Stimulated activated CD4-positive, alpha-beta T cell treated with anti-CD3 and anti-CD28 coated beads, Interleukin-15, amount 100 ng/mL, for 24 hours (primary cell): ENCODE measurements around the gene SPRR2E.
"Not testable (repeated sequence)": the region's sequence is repeated elsewhere in the genome, so short reads cannot be mapped to it uniquely, and the experiment has no call there.

Experiments
- DNase-seq: peaks from one replicate; pipeline ENCODE4 v3.0.0-alpha.2; 2020

SPRR2E gene

GRCh38 chr1:153094426-153094825, at the start of gene SPRR2E:
TSS of gene SPRR2E (minus strand) at chr1:153094526. CDS start at chr1:153093751, 775 bp downstream.
- no peak for DNase-seq

- DNase-seq = no peak
Measured at GRCh38 chr1:153141377-153141776, 47.1 kb upstream of the SPRR2E start.

GRCh38 chr1:153140484-153140883, 46.2 kb upstream of the SPRR2E start:
- no peak for DNase-seq

- no peak for DNase-seq
Measured at GRCh38 chr1:153133743-153134142, 39.4 kb upstream of the SPRR2E start.

GRCh38 chr1:153133267-153133666, 38.9 kb upstream of the SPRR2E start:
- no peak for DNase-seq

DNA sequence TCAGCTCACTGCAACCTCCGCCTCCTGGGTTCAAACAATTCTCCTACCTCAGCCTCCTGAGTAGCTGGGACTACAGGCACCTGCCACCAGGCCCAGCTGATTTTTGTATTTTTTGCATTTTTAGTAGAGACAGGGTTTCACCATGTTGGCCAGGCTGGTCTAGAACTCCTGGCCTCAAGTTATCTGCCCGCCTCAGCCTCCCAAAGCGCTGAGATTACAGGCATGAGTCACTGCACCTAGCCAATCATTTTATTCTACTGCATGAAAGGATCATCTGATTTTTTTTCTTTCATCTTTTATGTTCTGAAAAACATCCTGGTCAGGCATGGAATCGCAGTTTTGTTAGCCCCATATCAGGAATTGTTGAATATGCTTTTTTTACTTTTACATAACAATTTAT, 34.4 kb upstream of the SPRR2E start:
- not testable (repeated sequence) for DNase-seq

DNA sequence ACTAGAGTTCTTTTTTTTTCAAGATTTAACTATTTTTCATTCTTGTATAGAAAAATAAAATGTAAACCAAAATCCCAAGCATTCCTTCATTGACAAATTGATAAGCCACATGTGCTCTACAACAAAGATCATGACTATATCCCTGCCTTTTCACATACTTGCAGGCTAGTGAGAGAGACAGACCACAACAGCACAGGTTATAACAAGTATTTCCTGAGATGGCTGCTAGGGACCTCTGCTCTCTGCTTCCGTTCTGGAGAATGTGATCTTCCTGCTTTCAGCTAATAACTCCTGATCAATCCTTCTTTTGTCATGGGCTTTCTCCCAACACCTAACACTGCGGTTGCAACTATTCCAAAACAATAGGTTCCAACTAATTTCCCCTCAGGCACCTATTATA, 33.0 kb upstream of the SPRR2E start:
- DNase-seq = no peak

DNA sequence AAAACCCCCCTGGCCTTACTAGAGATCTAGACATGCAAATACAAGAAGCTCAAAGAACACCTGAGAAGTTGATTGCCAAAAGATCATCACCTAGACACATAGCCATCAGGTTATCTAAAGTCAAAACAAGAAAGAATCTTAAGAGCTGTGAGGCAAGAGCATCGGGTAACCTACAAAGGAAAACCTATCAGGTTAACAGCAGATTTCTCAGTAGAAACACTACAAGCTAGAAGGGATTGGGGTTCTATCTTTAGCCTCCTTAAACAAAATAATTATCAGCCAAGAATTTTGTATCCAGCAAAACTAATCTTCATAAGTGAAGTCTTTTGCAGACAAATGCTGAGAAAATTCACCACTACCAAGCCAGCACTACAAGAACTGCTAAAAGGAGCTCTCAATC, 31.2 kb upstream of the SPRR2E start:
- no peak for DNase-seq

DNA sequence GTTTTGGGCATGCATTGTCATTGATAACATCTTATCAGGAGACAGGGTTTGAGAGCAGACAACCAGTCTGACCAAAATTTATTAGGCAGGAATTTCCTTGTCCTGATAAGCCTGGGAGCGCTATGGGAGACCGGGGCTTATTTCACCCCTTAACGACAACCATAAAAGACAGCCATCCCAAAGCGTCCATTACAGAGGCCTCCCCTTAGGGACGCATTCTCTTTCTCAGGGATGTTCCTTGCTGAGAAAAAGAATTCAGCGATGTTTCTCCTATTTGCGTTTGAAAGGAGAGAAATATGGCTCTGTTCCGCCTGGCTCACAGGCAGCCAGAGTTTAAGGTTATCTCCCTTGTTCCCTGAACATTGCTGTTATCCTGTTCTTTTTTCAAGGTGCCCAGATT, 29.5 kb upstream of the SPRR2E start:
- DNase-seq = not testable (repeated sequence)

DNA sequence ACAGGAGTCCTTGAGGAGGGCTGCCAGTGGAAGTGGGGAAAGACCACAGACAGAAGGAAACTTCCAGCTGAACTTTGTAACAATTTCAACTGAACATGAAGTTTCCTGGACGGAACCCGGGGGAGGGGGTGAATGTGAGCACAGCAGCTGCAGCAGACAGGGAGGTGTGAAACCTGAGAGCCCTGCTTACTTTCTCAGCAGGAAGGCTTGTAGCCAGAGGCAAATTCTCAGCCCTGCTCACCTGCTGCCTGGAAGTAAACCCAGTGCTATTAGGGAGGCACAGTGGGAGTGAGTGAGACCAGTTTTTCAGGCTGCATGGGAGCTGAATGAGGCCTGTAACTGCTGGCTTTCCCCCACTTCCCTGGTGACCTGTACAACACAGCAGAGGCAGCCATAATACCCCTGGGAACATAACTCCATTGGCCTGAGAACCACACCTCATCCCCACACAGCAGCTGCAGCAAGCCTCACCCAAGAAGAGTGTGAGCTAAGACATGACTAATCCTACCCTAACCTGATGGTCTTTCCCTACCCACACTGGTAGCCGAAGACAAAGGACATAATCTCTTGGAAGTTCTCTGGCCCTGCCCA, 28.6 kb upstream of the SPRR2E start:
- DNase-seq = no peak

GRCh38 chr1:153120945-153121344, 26.6 kb upstream of the SPRR2E start:
- DNase-seq = no peak

GRCh38 chr1:153119491-153119971, 25.2 kb upstream of the SPRR2E start:
- DNase-seq = no peak

GRCh38 chr1:153115264-153115663, 20.9 kb upstream of the SPRR2E start:
- DNase-seq = not testable (repeated sequence)

GRCh38 chr1:153113416-153113815, 19.1 kb upstream of the SPRR2E start, which contains the start of gene SPRR2F:
TSS of gene SPRR2F (minus strand) at chr1:153113516. CDS start at chr1:153112733, 783 bp downstream.
- DNase-seq = no peak

- not testable (repeated sequence) for DNase-seq
Measured at GRCh38 chr1:153112454-153112853, 18.1 kb upstream of the SPRR2E start.

DNA sequence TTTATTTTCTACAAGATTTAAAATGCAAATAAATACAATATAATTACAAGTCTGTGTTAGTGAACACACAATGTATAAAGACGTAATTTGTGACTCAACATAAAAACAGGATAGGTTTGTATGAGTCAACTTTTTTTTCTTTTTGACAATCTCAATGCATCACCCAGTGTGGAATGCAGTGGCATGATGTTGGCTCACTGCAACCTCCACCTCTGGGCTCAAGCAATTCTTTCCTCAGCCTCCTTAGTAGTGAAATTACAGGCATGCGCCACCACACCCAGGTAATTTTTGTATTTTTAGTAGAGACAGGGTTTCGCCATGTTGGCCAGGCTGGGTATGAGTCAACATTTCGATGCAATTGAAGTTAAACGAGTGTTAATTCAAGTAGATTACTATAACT, 5.9 kb upstream of the SPRR2E start:
- DNase-seq = no peak

GRCh38 chr1:153099461-153100045, 5.2 kb upstream of the SPRR2E start:
- no peak for DNase-seq

- DNase-seq = no peak
Measured at GRCh38 chr1:153095764-153096163, 1.4 kb upstream of the SPRR2E start.

- no peak for DNase-seq
Measured at GRCh38 chr1:153087652-153088051, 6.7 kb downstream of the SPRR2E start.

DNA sequence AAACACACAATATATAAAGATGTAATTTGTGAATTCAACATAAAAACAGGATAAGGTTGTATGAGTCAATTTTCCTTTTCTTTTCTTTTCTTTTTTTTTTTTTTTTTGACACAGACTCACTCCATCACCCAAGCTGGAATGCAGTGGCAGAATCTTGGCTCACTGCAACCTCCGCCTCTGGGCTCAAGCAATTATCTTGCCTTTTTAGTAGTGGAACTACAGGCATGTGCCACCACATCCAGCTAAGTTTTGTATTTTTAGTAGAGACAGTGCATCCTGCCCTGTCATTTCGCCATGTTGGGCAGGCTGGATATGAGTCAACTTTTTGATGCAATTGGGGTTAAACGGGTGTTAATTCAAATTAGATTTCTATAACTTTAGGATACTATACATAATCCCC, 12.6 kb downstream of the SPRR2E start:
- no peak for DNase-seq

DNA sequence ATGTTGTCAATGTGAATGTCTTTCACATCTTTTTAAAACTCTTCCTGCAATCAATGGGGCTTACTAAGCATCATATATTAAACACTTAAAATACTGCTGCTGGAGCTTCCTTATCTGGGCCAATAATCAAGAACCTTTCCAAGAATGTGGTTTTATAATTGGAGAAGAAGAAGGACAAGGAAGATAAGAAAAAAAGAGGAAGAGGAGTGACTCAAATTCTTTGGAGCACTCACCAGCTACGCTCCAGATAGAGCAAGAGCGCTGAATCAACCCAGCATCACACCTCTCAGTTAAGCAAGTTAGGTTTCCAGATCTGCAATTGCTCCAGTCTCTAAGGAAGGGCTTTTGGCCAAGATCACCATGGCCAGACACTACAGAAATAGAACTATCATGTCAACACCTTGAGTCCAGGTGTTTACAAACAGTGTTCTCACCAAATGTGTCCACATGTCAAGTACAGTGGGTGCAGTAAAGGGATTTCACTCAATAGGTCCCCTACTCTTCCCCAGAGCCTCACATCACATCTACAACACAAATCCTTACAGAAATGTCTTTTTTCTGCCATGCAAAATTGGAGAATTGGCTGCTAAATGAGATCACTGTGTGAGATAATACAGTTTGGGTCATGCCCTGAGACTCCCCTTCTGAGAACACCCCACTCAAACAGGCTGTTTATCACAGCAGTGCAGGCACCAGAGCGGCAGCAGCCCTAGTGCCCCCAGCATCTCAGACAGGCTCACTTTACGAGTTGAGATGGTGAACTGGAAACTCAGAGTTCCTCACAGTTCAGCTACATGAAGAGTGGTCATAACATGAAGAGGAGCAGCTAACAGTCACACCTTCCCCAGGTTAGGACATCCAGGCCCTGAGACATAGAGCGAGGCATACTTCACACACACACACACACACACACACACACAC, 21.3 kb downstream of the SPRR2E start:
- no peak for DNase-seq

- no peak for DNase-seq
Measured at GRCh38 chr1:153071511-153071910, 22.8 kb downstream of the SPRR2E start, which contains the start of gene SPRR2B. TSS of gene SPRR2B (minus strand) at chr1:153071611. CDS start at chr1:153070839, 772 bp downstream.

DNA sequence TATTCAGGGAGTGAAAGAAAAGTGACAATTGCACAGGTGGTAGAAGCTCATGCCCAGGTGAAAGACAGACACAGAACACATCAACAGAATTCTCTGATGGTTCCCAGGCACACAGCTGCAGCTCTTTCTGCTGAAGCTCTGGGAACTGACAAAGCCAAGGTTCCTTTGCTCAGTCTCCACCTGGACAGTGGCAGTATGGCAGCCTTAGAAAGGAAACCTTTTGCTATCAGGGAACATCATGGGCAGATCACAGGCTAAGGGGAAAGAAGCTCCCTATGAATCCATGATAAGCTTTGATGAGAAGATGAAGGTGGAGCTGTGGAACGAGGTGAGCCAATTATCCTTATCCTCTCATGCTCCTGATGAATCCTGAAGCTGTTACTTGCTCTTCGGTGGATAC, 24.1 kb downstream of the SPRR2E start:
- DNase-seq = no peak
